CD4-positive, alpha-beta T cell treated with Interleukin-12 subunit alpha and Interleukin-12 subunit beta, for 1 hour (primary cell): ENCODE measurements around the gene LIMS1.
"Not testable (repeated sequence)": the region's sequence is repeated elsewhere in the genome, so short reads cannot be mapped to it uniquely, and the experiment has no call there.

Experiments used
- DNase-seq: peaks from one replicate; pipeline ENCODE4 v3.0.0-alpha.2; 2020

Gene LIMS1

GRCh38 chr2:108553209-108553919 is 19.1 kb downstream of the LIMS1 start:
- DNase-seq = no peak

DNA sequence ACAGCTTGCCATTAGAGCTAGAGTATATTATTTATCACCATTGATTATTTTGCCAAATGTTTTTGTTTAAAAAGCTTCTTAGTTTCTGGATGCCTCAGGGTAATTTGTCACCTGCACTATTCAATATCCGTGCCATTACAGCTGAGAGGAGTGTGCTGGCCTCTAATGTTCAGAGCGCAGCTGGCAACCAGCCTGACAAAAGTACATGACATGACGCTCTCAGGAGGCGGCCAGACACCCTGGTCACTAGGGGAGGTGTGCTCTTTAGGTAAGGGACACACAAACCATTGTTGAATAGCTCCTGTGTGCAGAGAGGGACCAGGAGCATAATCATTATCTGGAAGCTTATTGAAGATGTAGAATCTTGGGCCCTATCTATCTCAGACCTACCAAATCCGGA is 20.3 kb downstream of the LIMS1 start:
- no peak for DNase-seq

- DNase-seq = no peak
Observed at GRCh38 chr2:108555572-108555971, 21.3 kb downstream of the LIMS1 start.

DNA sequence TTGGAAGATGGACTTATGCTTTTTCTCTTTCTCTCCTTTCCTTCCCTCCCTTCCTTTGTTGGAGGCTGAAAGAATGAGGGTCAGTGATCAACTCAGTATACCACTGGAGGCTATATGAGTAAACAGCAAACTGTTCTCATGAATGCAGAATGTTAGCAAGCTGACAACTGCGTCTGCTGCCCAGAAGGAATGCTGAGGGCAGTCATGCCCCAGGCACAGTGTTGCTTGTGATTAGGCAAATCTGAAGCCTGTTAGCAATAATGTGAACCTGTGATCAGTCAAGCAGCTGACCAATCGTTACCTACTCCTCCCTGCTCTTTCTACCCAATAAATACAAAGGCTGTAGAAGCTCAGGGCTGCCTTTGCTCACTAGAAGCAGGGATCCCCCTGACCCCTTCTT is 22.3 kb downstream of the LIMS1 start:
- DNase-seq = not testable (repeated sequence)

DNA sequence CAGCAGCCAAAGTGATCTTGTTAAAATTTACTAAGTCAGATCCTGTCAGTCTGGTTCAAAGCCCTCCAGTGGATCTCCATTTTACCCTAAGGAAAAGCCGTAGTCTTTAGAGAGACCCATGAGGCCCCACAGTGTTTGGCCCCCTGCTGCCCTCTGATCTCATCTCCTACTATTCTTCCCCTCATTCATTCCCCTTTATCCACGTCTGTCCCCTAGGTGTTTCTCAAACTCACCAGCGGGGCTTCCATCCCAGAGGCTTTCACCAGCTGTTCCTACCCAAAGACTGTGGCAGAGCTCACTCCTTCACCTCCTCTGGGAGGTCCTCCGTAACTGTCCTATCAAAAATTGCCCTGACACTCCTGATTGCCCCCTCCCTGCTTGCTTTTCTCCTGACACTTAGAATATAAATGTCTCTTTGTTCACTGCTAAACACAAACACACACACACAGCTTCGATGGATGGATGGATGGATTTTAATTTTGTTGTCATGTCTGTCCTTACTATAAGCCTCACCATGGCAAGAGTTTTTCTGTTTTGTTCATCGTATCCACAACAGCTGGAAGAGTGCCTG is 26.1 kb downstream of the LIMS1 start:
- no peak for DNase-seq

DNA sequence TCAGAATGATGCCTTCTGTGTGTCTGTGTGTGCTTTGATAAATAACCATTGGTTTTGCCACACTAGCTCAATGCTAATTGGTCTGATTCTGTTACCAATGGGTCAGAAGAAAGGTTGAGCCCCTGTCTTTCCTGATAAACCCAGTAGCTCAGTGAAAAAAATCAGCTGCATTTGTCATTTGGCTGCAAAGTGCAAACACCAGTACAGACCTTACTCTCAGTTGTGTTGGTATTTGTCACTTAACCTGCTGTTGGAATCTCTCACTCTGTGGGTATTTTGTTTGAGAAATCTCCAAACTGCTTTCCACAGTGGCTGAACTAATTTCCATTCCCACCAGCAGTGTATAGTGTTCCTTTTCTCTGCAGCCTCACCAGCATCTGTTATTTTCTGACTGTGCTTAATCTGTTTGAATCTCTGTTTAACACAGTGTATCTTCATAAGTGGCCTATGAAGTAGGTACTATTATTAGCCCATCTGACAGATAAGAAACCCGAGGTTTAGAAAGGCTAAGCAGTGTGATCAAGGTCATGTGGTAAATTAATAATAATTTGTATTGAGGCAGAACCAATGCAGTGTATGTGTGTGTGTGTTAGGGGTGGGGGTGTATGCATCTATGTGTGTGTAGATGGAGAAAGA is 26.7 kb downstream of the LIMS1 start:
- no peak for DNase-seq

- DNase-seq = no peak
Observed at GRCh38 chr2:108562274-108562673, 28.0 kb downstream of the LIMS1 start.

GRCh38 chr2:108564510-108564909 is 30.2 kb downstream of the LIMS1 start:
- DNase-seq = no peak

DNA sequence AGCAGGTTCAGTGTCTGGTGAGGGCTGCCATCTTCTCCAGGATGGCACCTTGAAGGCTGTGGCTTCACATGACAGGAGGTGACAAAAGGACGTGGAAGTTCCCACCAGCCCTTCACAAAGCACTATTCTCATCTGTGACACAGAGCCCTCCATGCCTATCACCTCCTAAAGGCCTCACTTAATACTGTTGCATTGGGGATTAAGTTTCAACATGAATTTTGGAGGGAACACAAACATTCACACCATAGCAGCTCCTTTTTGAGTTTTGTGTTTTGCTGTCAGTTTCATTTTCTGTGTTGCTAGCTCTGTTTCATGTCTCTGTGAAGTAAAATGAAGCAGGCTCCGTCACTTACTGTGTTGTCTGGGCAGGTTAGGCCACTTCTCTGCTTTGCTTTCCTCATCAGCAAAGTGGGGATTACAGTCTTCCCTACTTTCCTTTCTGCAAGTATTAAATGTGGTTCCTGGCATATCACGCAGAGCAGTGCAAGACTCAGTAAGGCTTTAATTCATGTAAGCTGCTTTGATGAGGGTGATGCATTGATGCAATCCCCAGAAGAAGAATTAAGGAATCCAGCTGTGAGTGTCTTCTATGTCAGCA is 31.6 kb downstream of the LIMS1 start:
- peak; percentile 28 for DNase-seq

DNA sequence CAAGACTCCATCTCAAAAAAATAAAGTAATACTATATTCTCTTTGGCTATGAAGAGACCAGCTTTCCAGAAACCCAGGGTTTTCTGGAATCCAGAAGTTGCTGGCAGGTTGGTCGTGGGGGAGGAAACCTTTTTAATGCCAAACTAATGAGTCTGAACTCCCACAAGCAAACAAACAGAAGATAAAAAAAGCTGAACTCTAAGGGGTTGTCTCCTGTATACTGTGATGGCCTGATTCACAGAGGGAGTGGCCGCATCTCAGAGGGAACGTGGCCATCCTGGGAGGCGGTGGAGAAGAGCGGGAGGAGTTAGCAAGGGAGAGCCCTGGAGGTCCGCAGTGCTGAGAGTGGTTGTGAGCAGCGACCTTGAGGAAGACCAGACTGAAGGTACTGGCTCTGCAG is 36.1 kb downstream of the LIMS1 start:
- DNase-seq = no peak

DNA sequence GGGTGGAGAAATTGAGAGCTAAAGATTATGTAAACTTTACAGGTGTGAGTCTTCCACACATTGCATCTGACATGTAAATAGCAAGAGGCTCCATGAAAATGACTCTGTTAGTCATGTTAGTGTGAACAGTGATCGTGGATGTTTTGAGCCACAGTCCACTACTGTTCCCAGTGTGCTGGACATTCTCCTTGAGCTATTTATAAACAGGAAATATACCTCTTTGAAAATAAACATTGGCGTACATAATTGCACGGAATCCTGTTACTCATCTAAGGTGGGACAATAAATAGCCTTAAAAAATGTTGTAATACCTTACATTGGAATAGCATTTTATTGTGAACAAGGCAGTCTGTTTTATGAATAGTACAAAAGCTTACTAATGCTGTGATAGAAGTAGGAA is 37.0 kb downstream of the LIMS1 start:
- no peak for DNase-seq

DNA sequence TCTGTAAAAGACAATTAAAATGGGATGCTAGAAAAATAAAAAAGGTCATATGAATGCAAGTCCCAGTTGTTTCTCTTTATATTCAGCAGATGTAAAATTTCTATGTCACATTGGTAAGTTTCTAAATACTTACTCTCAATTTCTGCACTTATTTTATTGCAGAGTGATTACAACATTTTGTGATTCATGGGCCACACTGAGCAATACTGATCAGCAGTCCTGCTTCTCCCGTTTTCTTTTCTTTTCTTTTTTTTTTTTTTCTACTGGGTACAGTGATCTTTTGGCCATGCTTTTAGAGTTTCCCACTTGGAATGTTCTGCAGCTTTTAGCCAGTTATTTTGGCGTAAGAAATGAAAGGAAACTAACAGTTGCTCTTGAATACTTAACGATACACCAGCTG is 38.8 kb downstream of the LIMS1 start:
- DNase-seq = no peak

DNA sequence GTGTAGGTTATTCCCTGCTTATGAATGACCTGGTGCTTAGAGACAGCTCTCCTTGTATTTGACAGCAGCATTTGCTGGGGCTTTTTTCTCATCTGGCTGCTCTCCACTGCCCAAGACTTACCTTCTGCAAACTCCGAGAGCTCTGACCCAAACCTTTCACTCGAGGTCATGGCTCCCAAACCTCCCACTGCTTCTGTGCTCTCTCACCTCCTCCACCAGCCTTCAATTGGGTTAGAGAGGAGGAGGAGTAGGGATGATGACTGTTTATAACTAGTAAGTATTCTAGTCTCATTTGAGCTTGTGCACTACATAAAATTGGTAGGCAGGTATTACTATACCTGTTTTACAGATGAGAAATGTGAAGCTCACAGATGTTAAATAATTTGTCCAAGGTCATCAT is 40.1 kb downstream of the LIMS1 start:
- DNase-seq = no peak

DNA sequence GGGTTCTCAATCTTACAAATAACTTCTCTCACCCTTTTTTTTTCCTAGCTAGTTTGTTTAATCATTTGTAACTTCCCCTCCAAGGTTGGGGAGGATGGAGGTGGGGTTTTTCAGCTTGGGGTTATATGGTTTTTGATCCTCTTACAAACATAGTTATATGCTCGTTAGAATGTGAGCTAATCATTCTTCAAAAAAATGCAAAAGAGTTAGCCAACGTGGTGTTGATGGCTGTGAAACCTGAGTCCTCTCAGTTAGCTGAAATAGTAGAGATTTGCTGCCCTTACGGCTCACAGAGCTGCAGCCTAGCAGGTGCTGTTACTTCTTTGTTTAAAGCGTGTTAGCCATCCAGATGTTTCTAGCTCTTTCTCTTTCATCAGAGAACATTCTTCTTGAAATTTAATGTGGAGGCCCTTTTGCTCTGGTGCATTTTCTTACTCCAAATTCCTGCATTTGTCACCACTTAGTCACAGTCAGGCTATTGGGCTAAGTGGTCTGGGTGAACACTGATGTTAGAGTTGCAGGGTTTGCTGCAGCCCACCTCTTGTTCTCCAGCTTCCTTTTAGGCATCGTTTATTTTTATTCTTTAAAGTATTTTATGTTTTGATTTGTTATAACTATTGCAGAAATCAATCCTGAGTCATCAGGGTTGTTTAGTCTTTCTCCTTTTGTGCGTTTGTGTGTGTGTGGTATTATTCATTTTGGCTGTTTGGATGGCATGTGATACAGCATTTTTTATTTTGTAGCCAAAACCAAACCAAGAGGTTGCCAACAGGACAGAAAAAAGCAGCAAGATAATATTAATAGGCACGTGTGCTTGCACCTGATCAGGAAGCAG is 41.1 kb downstream of the LIMS1 start:
- DNase-seq = no peak

- no peak for DNase-seq
Observed at GRCh38 chr2:108577099-108577498, 42.8 kb downstream of the LIMS1 start.

DNA sequence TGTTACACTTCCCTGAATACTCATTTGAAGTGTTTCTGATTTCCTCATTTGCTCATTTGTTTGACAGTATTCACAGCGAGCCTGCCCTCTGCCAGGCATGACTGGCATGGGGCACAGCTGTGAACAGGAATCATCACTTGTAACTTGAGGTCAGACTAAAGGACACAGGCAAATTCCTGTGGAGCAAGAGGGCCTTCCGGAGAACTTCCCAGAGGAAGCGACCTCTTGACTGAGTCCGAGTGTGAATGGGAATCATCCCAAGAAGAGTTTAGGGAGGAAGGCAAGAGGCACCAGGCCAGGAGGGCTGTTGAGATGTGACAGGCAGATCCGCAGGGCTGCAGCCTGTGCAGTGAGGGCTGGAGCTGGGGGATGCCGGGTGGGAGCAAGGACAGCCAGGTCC is 45.4 kb downstream of the LIMS1 start:
- no peak for DNase-seq

GRCh38 chr2:108580050-108580449 is 45.8 kb downstream of the LIMS1 start:
- DNase-seq = no peak

DNA sequence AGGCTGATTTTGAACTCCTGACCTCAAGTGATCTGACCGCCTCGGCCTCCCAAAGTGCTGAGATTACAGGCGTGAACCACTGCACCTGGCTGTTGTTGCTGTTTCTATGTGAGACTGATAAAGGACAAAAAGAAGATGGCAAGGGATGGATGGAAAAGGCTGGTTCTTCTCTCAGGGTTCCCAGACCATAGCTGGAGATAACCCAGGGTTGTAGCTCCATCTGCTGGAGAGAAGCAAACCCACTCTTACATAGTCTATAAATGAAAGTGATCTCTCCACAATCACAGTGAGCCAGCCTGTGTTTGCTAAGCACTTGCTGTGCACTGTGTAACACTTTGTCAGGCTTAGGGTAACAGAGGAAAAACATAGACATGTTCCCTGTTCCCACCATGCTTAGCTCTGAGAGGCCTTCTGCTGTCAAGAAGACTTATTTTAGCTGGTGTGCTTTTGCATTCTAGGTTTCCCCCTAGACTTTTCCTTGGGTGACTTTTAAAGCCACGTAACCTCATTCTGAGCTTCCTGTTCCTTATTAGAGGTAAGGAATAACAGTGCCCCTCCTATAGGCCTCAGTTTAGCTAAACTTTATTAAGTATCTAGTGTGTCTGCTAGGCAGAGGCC is 49.7 kb downstream of the LIMS1 start:
- DNase-seq = peak; percentile 70

DNA sequence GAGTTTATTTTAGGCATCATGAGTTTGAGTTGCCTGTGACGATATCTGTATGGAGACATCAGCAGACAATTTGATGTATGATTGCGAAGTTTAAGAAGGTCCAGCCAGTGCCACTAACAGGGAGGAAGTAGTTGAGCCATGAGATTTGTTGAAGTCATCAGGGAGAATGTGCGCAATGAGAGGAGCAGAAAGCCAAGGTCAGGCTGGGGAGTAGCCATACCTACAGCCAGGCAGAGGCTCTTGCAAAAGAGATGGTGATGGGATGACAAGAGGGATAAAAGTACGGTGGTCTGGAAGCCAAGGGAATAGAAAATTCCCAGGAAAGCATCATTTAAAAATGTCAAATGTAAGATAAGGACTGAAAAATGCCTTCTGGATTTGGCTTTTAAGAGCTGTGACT is 51.2 kb downstream of the LIMS1 start:
- no peak for DNase-seq

GRCh38 chr2:108586116-108586515 is 51.8 kb downstream of the LIMS1 start:
- no peak for DNase-seq

DNA sequence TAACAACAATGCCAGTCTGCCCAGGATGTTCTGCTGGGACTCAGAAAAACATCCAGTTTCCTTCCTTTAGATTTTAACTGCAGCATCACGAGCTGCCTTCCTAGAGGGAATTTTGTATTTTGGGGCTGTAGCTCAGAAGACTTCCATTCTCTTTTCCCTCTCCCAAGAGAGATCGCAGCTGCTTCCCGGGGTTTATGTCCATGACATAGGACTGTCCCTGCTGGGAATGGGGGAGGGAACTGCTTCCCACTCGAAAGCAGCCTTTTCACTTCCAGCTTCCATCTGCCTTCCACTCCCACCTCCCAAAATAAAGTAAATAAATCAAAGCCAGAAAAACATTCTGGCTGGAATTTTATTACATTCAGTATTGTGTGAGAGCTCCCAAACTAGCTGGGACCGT is 52.4 kb downstream of the LIMS1 start:
- no peak for DNase-seq

GRCh38 chr2:108587621-108588020 is 53.4 kb downstream of the LIMS1 start:
- DNase-seq = no peak
